NOMO-1 treated with DMSO at 0.1 percent for 48 hours (cell line): ENCODE results near the gene ETV7.

Source experiments
- DNase-seq: peaks from one replicate; lab custom pipeline; 2025; ENCODE audit not compliant: unreplicated experiment; lab: John Stamatoyannopoulos, UW

The ETV7 gene

GRCh38 chr6:36324715-36325114, 62.8 kb downstream of the ETV7 start:
- DNase-seq, result no peak

- DNase-seq, result no peak
Measured at GRCh38 chr6:36324191-36324590, 63.3 kb downstream of the ETV7 start.

- peak; percentile 13 for DNase-seq
Measured at GRCh38 chr6:36323062-36323461, 64.4 kb downstream of the ETV7 start.

- DNase-seq, result no peak
Measured at GRCh38 chr6:36322591-36322990, 64.9 kb downstream of the ETV7 start.

- DNase-seq, result no peak
Measured at GRCh38 chr6:36320475-36320874, 67.0 kb downstream of the ETV7 start.

GRCh38 chr6:36319821-36320220, 67.6 kb downstream of the ETV7 start:
- no peak for DNase-seq

GRCh38 chr6:36319436-36319762, 68.1 kb downstream of the ETV7 start:
- DNase-seq, result no peak

- no peak for DNase-seq
Measured at GRCh38 chr6:36318690-36319435, 68.6 kb downstream of the ETV7 start.

- no peak for DNase-seq
Measured at GRCh38 chr6:36317623-36318022, 69.8 kb downstream of the ETV7 start.
